ENCODE results near the gene ASMT. TPM values are rescaled to one million over a fixed set of nuclear protein-coding genes. Genes with fewer than 3 reads are reported as not detected.

The ASMT gene, protein sequence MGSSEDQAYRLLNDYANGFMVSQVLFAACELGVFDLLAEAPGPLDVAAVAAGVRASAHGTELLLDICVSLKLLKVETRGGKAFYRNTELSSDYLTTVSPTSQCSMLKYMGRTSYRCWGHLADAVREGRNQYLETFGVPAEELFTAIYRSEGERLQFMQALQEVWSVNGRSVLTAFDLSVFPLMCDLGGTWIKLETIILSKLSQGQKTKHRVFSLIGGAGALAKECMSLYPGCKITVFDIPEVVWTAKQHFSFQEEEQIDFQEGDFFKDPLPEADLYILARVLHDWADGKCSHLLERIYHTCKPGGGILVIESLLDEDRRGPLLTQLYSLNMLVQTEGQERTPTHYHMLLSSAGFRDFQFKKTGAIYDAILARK
- total RNA-seq: 1 to 10 TPM in 1 of 4 donors, not detected in 3; 1.1 TPM

DNA sequence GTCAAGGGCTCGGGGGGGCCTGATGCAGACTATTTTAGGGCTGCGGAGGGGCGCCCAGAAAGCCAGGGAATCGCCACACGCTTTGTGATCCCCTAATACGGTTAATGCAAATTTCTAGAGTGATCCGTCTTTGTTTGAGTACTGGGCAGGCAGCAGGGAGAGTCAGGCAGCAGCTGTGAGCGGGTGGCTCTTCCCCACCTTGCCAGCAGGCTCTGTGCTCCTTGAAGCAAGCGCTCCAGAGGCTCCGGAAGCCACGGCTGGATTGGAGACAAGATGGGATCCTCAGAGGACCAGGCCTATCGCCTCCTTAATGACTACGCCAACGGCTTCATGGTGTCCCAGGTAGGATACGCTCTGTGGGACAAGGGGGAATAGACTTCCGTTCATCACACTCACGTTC is at the start of gene ASMT:
ASMT (plus strand) TSS at position 133 of the 400 bp plus-strand sequence; CDS start at position 274, 141 bp downstream.
- TF ChIP-seq, protein P1, sequence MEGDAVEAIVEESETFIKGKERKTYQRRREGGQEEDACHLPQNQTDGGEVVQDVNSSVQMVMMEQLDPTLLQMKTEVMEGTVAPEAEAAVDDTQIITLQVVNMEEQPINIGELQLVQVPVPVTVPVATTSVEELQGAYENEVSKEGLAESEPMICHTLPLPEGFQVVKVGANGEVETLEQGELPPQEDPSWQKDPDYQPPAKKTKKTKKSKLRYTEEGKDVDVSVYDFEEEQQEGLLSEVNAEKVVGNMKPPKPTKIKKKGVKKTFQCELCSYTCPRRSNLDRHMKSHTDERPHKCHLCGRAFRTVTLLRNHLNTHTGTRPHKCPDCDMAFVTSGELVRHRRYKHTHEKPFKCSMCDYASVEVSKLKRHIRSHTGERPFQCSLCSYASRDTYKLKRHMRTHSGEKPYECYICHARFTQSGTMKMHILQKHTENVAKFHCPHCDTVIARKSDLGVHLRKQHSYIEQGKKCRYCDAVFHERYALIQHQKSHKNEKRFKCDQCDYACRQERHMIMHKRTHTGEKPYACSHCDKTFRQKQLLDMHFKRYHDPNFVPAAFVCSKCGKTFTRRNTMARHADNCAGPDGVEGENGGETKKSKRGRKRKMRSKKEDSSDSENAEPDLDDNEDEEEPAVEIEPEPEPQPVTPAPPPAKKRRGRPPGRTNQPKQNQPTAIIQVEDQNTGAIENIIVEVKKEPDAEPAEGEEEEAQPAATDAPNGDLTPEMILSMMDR (IDR thresholded peaks at IDR 0.05; ENCODE audit: low read depth): no peak

DNA sequence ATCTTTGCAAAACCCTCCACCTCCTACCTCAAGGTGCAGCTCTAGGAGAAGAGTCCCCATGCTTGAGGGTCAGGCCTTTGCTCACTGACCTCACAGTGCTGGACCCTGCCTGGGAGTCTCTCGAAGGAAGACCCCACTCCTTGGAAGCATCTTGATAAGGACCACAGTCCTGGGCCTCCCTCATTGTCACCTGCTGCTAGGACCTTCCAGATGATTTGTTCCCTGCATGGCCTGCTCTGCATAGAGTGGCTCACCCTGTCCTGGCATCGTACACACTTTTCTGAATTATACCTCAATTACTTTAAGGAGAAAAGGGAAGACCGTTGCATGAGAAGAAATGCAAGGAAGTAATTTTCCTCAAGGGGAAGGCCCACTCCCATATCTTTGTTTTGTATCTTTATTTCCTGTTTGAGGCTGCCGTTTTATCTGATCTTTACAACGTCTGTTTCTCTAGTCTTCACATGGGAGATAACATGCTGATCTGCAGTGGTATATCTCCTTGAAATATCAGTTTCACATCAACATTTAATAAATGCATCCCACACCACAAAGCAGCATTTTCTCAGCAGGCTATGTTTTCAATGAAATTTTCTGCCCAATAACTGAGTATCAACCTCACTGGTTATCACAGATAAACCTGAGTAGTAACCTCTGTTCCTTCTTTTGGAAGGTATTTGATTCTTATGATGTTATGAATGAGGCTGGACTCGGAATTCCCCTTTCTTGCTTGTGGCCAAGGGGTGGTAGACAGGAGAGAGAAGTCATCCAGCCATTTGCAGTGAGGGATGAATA is 38.5 kb upstream of the ASMT start:
- TF ChIP-seq, protein P1 (IDR thresholded peaks at IDR 0.05; ENCODE audit: low read depth): no peak

DNA sequence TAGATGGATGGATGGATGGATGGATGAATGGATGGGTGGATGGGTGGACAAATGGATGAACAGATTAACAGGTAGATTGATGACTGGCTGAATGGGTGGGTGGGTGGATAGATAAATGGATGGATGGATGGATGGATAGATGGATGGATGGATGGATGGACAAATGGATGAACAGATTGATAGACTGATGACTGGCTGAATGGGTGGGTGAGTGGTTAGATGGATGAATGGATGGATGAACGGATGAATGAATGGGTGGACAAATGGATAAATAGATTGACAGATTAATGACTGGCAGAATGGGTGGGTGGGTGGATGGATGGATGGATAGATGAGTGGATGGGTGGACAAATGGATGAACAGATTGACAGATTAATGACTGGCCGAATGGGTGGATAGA is 37.0 kb upstream of the ASMT start:
- TF ChIP-seq, protein P1 (IDR thresholded peaks at IDR 0.05; ENCODE audit: low read depth): no peak

DNA sequence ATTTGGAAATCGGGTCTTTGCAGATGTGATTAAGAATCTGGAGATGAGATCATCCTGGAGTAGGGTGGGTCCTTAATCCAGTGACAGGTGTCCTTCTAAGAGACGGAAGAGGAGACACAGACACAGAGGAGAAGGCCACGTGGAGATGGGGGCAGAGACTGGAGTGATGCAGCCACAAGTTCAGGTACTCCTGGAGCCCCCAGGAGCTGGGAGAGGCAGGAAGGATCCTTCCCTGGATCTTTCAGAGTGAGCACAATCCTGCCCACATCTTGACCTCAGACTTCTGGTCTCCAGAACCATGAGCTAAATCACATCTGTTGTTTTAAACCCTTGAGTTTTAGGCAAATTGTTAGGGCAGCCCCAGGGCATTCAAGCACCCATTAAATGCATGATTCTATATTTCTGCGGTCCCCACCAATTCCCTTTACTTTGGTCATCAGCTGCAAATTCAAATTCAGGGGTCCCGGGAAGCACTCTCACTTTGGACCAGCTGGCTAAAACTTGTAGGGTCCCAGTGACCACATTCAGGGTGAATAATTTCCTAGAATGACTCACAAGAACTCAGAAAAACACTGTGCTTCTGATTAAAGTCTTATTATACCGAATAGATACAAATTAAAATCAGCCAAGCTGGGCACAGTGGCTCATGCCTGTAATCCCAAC is 36.2 kb upstream of the ASMT start:
- TF ChIP-seq, protein P1 (IDR thresholded peaks at IDR 0.05; ENCODE audit: low read depth): no peak

DNA sequence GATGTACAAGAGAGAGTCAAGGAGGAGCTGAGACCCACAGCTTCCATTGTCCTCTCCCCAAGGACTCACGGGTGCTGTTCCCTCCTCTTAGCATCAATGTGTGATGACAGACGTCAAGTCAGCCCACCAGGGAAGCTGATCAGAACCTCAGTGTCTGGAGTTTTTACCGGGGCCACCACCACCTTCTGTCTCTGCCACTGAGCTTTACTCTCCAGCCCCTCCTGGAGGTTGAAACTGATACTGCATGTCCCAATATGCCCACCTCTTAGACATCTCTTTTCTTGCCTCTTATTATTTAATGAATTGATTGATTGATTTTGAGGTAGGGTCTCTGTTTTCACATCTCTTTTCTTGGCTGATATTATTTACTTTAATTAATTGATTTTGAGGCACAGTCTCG is 33.7 kb upstream of the ASMT start:
- TF ChIP-seq, protein P1 (IDR thresholded peaks at IDR 0.05; ENCODE audit: low read depth): no peak

DNA sequence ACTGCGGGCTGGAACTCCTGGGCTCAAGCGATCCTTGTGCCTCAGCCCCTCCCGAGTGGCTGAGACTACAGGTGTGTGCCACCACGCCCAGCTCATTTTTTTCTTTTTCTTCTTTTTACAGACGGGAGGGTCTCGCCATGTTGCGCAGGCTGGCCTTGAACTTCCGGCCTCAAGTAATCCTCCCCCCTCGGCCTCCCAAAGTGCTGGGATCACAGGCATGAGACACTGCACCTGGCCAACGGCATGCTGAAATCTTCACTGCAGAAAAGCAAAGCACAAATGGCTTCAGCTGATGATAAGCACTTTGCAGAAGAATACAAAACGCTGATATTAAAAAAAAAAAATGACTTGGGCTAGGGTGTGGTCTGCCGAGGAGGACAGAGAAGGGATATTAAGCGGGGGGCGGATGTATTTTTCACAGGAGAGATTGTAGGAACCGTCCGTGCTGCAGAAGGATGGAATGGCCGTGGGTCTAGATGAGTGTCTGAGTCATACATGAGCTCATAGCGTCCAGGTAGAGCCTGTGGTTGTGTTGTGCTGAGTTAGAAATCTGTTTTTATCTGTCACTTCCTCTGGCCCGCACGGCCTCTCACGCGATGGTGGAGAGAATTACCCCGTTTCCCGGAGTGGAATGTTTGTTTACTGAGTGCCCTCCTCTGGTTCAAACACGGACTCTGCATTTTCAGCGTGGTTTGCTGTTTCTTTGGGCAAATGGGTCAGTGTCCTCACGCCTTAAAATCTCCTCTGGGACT is 32.0 kb upstream of the ASMT start:
- TF ChIP-seq, protein P1 (IDR thresholded peaks at IDR 0.05; ENCODE audit: low read depth): no peak

Measured in subcutaneous adipose tissue (tissue), 4 donors.